ENCODE data around the gene TLE6.

TLE6 gene

GRCh38 chr19:2982561-2982960 is 5.2 kb downstream of the TLE6 start:
- DNase-seq = no peak
- intact Hi-C loops (cut with DNase I; ENCODE audit: low total_unique reads) = no loop called here
- Histone ChIP-seq H3K4me1 (peaks cover 9 to 35% (median 31%) of the 10 kb centered on the region in 4 donors), H3K27ac (peak overlapping the region; percentile 86 to 93), H3K27me3 (no peaks in the 10 kb centered on the region), H3K4me3 (peak overlapping the region in 1 of 2 donors; percentile 3), H3K36me3 (no peaks in the 10 kb centered on the region), H3K9me3 (no peaks in the 10 kb centered on the region)
- TF ChIP-seq, protein P1, sequence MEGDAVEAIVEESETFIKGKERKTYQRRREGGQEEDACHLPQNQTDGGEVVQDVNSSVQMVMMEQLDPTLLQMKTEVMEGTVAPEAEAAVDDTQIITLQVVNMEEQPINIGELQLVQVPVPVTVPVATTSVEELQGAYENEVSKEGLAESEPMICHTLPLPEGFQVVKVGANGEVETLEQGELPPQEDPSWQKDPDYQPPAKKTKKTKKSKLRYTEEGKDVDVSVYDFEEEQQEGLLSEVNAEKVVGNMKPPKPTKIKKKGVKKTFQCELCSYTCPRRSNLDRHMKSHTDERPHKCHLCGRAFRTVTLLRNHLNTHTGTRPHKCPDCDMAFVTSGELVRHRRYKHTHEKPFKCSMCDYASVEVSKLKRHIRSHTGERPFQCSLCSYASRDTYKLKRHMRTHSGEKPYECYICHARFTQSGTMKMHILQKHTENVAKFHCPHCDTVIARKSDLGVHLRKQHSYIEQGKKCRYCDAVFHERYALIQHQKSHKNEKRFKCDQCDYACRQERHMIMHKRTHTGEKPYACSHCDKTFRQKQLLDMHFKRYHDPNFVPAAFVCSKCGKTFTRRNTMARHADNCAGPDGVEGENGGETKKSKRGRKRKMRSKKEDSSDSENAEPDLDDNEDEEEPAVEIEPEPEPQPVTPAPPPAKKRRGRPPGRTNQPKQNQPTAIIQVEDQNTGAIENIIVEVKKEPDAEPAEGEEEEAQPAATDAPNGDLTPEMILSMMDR (IDR thresholded peaks at IDR 0.05) = no peak

GRCh38 chr19:2982983-2983350 is 5.6 kb downstream of the TLE6 start:
- Histone ChIP-seq H3K27me3 (no peaks in the 10 kb centered on the region), H3K9me3 (no peaks in the 10 kb centered on the region), H3K36me3 (no peaks in the 10 kb centered on the region), H3K4me1 (peaks cover 9 to 31% (median 27%) of the 10 kb centered on the region in 4 donors), H3K27ac (peak overlapping the region; percentile 86 to 93), H3K4me3 (peak overlapping the region; percentile 38 to 42)
- peak; percentile 96 to 99 for DNase-seq
- TF ChIP-seq, protein P1 (IDR thresholded peaks at IDR 0.05) = no peak
- intact Hi-C loops (cut with DNase I; ENCODE audit: low total_unique reads) = no loop called here

- Histone ChIP-seq H3K27me3 (no peaks in the 10 kb centered on the region), H3K4me3 (peak overlapping the region; percentile 38 to 42), H3K9me3 (no peaks in the 10 kb centered on the region), H3K36me3 (no peaks in the 10 kb centered on the region), H3K4me1 (peaks cover 9 to 30% (median 25%) of the 10 kb centered on the region in 4 donors), H3K27ac (peak overlapping the region; percentile 86 to 93)
- TF ChIP-seq, protein P1 (IDR thresholded peaks at IDR 0.05) = no peak
- DNase-seq = peak; percentile 85 to 95
- intact Hi-C loops (cut with DNase I; ENCODE audit: low total_unique reads) = loop anchor here (2.0 kb wide), 1 partner anchor 47 kb away; no protein-coding TSS in a partner anchor
These were observed 6.2 kb downstream of the TLE6 start for GRCh38 chr19:2983351-2984214.

DNA sequence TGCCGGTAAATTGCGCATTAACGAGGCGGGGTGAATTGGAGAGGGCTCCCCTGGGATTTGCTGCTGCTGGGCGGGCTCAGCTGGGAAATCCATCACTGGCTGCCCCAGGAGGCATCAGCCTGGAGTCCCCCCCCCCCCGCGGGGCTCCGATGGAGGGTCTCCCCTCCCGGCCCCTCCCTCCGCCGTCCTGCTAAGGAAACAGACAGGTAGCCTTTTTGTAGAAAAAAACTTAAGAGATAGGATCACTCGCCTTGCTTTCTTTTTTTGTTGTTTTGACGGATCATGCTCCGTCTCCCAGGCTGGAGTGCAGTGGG is 6.8 kb downstream of the TLE6 start:
- Histone ChIP-seq H3K27ac (peak overlapping the region; percentile 86 to 93), H3K9me3 (no peaks in the 10 kb centered on the region), H3K36me3 (no peaks in the 10 kb centered on the region), H3K27me3 (no peaks in the 10 kb centered on the region), H3K4me1 (peaks cover 9 to 30% (median 25%) of the 10 kb centered on the region in 4 donors), H3K4me3 (peak overlapping the region; percentile 38 to 42)
- TF ChIP-seq, protein P1 (IDR thresholded peaks at IDR 0.05) = no peak
- intact Hi-C loops (cut with DNase I; ENCODE audit: low total_unique reads) = loop anchor here (2.0 kb wide), 1 partner anchor 47 kb away; no protein-coding TSS in a partner anchor
- no peak for DNase-seq

GRCh38 chr19:2986951-2987524 is 9.7 kb downstream of the TLE6 start:
- Histone ChIP-seq H3K27me3 (peaks cover 0 to 4% of the 10 kb centered on the region in 2 donors), H3K27ac (no peak overlapping the region)
- intact Hi-C loops (cut with DNase I; ENCODE audit: low total_unique reads) = no loop called here

More at GRCh38 chr19:2986951-2987524, 9.7 kb downstream of the TLE6 start:
- TF ChIP-seq, protein P1 (IDR thresholded peaks at IDR 0.05) = no peak
- DNase-seq = no peak
- Histone ChIP-seq H3K9me3 (no peaks in the 10 kb centered on the region), H3K4me1 (peaks cover 9 to 28% (median 24%) of the 10 kb centered on the region in 4 donors), H3K36me3 (no peaks in the 10 kb centered on the region), H3K4me3 (no peak overlapping the region)
